Measurements from ENCODE around the gene NALF2. TPM values are rescaled to one million over a fixed set of nuclear protein-coding genes. Genes with fewer than 3 reads are reported as not detected.

Gene NALF2
- total and polyA plus RNA-seq, 2 of the 13 experiments (the other 11 are each of a cell fraction or from before 2014, with no cell fraction given), result 2.2 to 4.0 TPM

DNA sequence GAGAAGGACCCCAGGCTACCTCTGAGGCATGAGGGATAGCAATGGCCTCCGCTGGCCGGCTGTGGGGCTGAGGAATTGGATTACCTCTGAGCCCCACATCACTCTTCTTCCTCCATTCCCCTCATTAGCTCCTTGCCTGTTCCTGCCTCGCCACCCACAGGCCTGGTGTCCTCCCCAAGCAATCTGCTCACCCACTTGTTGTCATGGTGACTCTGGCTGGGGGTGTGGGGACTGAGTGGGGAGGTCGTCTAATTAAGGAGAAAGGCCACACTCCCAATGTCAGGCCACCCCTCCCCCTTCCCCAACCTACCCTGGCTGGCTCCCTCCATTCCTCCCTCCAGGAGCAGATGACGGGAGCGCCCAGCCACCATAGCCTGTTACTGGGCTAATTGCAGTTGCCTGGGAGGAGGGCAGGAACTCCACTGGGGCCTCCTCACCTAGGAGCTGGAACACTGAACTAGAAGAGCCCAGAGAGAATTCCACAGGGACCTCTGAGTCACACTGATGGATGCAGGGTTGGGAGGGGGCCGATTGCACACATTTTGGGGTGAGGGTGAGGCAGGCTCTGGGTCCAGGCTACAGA is 20.7 kb downstream of the NALF2 start (continued):
- TF ChIP-seq, protein P1, sequence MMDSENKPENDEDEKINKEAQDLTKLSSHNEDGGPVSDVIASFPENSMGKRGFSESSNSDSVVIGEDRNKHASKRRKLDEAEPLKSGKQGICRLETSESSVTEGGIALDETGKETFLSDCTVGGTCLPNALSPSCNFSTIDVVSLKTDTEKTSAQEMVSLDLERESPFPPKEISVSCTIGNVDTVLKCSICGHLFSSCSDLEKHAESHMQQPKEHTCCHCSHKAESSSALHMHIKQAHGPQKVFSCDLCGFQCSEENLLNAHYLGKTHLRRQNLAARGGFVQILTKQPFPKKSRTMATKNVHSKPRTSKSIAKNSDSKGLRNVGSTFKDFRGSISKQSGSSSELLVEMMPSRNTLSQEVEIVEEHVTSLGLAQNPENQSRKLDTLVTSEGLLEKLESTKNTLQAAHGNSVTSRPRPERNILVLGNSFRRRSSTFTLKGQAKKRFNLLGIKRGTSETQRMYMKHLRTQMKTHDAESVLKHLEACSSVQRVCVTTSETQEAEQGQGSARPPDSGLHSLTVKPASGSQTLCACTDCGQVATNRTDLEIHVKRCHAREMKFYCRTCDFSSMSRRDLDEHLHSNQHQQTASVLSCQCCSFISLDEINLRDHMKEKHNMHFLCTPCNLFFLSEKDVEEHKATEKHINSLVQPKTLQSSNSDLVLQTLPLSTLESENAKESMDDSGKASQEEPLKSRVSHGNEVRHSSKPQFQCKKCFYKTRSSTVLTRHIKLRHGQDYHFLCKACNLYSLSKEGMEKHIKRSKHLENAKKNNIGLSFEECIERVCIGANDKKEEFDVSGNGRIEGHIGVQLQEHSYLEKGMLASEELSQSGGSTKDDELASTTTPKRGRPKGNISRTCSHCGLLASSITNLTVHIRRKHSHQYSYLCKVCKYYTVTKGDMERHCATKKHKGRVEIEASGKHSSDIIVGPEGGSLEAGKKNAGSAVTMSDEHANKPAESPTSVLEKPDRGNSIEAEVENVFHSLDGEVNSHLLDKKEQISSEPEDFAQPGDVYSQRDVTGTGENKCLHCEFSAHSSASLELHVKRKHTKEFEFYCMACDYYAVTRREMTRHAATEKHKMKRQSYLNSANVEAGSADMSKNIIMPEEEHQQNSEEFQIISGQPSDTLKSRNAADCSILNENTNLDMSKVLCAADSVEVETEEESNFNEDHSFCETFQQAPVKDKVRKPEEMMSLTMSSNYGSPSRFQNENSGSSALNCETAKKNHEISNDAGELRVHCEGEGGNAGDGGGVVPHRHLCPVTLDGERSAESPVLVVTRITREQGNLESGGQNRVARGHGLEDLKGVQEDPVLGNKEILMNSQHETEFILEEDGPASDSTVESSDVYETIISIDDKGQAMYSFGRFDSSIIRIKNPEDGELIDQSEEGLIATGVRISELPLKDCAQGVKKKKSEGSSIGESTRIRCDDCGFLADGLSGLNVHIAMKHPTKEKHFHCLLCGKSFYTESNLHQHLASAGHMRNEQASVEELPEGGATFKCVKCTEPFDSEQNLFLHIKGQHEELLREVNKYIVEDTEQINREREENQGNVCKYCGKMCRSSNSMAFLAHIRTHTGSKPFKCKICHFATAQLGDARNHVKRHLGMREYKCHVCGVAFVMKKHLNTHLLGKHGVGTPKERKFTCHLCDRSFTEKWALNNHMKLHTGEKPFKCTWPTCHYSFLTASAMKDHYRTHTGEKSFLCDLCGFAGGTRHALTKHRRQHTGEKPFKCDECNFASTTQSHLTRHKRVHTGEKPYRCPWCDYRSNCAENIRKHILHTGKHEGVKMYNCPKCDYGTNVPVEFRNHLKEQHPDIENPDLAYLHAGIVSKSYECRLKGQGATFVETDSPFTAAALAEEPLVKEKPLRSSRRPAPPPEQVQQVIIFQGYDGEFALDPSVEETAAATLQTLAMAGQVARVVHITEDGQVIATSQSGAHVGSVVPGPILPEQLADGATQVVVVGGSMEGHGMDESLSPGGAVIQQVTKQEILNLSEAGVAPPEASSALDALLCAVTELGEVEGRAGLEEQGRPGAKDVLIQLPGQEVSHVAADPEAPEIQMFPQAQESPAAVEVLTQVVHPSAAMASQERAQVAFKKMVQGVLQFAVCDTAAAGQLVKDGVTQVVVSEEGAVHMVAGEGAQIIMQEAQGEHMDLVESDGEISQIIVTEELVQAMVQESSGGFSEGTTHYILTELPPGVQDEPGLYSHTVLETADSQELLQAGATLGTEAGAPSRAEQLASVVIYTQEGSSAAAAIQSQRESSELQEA (CRISPR knock-in tag; IDR thresholded peaks at IDR 0.05; ENCODE audit: not compliant biosample characterization), result no peak
- TF ChIP-seq ZNF256 (CRISPR knock-in tag; conservative IDR thresholded peaks at IDR 0.05) (no peak), POLR2AphosphoS2 (IDR thresholded peaks at IDR 0.05; ENCODE audit: low read depth, low read length) (no peak), ZNF790 (CRISPR knock-in tag; IDR thresholded peaks at IDR 0.05; ENCODE audit: borderline replicate concordance) (no peak), THYN1 (CRISPR knock-in tag; IDR thresholded peaks at IDR 0.05; ENCODE audit: borderline replicate concordance, low read depth) (no peak), SIX1 (CRISPR knock-in tag; IDR thresholded peaks at IDR 0.05; ENCODE audit: borderline replicate concordance) (no peak), GTF2F1 (IDR thresholded peaks at IDR 0.05; ENCODE audit: low read length) (no peak), NFE2L2 (IDR thresholded peaks at IDR 0.05; ENCODE audit: low read length) (no peak), ZNF10 (CRISPR knock-in tag; IDR thresholded peaks at IDR 0.05; ENCODE audit: borderline replicate concordance, low read depth) (no peak), RAD51 (IDR thresholded peaks at IDR 0.05; ENCODE audit: borderline replicate concordance) (no peak), PHF5A (CRISPR knock-in tag; IDR thresholded peaks at IDR 0.05; ENCODE audit: low read depth, unreplicated experiment) (no peak)
- TF ChIP-seq, protein P2, sequence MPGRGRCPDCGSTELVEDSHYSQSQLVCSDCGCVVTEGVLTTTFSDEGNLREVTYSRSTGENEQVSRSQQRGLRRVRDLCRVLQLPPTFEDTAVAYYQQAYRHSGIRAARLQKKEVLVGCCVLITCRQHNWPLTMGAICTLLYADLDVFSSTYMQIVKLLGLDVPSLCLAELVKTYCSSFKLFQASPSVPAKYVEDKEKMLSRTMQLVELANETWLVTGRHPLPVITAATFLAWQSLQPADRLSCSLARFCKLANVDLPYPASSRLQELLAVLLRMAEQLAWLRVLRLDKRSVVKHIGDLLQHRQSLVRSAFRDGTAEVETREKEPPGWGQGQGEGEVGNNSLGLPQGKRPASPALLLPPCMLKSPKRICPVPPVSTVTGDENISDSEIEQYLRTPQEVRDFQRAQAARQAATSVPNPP (CRISPR knock-in tag; IDR thresholded peaks at IDR 0.05), result no peak
- TF ChIP-seq, protein P3, sequence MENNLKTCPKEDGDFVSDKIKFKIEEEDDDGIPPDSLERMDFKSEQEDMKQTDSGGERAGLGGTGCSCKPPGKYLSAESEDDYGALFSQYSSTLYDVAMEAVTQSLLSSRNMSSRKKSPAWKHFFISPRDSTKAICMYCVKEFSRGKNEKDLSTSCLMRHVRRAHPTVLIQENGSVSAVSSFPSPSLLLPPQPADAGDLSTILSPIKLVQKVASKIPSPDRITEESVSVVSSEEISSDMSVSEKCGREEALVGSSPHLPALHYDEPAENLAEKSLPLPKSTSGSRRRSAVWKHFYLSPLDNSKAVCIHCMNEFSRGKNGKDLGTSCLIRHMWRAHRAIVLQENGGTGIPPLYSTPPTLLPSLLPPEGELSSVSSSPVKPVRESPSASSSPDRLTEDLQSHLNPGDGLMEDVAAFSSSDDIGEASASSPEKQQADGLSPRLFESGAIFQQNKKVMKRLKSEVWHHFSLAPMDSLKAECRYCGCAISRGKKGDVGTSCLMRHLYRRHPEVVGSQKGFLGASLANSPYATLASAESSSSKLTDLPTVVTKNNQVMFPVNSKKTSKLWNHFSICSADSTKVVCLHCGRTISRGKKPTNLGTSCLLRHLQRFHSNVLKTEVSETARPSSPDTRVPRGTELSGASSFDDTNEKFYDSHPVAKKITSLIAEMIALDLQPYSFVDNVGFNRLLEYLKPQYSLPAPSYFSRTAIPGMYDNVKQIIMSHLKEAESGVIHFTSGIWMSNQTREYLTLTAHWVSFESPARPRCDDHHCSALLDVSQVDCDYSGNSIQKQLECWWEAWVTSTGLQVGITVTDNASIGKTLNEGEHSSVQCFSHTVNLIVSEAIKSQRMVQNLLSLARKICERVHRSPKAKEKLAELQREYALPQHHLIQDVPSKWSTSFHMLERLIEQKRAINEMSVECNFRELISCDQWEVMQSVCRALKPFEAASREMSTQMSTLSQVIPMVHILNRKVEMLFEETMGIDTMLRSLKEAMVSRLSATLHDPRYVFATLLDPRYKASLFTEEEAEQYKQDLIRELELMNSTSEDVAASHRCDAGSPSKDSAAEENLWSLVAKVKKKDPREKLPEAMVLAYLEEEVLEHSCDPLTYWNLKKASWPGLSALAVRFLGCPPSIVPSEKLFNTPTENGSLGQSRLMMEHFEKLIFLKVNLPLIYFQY (CRISPR knock-in tag; IDR thresholded peaks at IDR 0.05; ENCODE audit: borderline replicate concordance), result no peak

All from HepG2 (cell line).